GM23338 (cell line): ENCODE results near the gene NHEJ1. TPM values are rescaled to one million over a fixed set of nuclear protein-coding genes. Genes with fewer than 3 reads are reported as not detected.
A peak's percentile ranks its signal among the peaks of the same experiment; 100 is the strongest.

ENCODE experiments used
- ATAC-seq: fragments of 200-7000 bp; cut with Tn5 transposase; 3 replicates; pipeline ENCODE4 v1.9.1; 2020
- DNase-seq: peaks from one replicate; pipeline ENCODE4 v3.0.0-alpha.2; 2015; ENCODE audit warnings: low spot score
- H2AFZ ChIP-seq: fragments of 200-600 bp; sonication (generic); 2 replicates; pipeline ENCODE4 v1.8.0; 2016; ENCODE audit warnings: antibody characterized with exemption, mild to moderate bottlenecking, moderate library complexity
- H3F3A ChIP-seq: fragments of 200-600 bp; sonication (generic); replicated peaks from 2 replicates; pipeline ENCODE4 v1.8.0; 2017; ENCODE audit warnings: antibody characterized with exemption, mixed run types, low read depth
- H3K27ac ChIP-seq: fragments of 200-600 bp; sonication (generic); 2 replicates; pipeline ENCODE4 v1.6.1; 2016; ENCODE audit warnings: low read depth
- H3K27me3 ChIP-seq: fragments of 200-600 bp; sonication (generic); 2 replicates; pipeline ENCODE4 v1.8.0; 2016; ENCODE audit warnings: mild to moderate bottlenecking, mixed run types, moderate library complexity; ENCODE audit not compliant: insufficient read depth
- H3K36me3 ChIP-seq: fragments of 200-600 bp; sonication (generic); 2 replicates; pipeline ENCODE4 v1.8.0; 2016; ENCODE audit warnings: mild to moderate bottlenecking; ENCODE audit not compliant: insufficient read depth
- H3K4me1 ChIP-seq: fragments of 200-600 bp; sonication (generic); 2 replicates; pipeline ENCODE4 v1.8.0; 2016; ENCODE audit warnings: mild to moderate bottlenecking, moderate library complexity; ENCODE audit not compliant: insufficient read depth
- H3K4me2 ChIP-seq: fragments of 200-600 bp; sonication (generic); 2 replicates; pipeline ENCODE4 v1.7.1; 2017; ENCODE audit warnings: mixed run types
- H3K4me3 ChIP-seq: fragments of 200-600 bp; sonication (generic); 2 replicates; pipeline ENCODE4 v1.6.1; 2016; ENCODE audit warnings: mixed run types
- H3K79me2 ChIP-seq: fragments of 200-600 bp; sonication (generic); replicated peaks from 2 replicates; pipeline ENCODE4 v1.8.0; 2017; ENCODE audit warnings: mild to moderate bottlenecking; ENCODE audit not compliant: insufficient read depth
- H3K9me2 ChIP-seq: fragments of 200-600 bp; sonication (generic); 2 replicates; pipeline ENCODE4 v1.8.0; 2017; ENCODE audit not compliant: insufficient read depth
- H4K20me1 ChIP-seq: fragments of 200-600 bp; sonication (generic); replicated peaks from 2 replicates; pipeline ENCODE4 v1.8.0; 2017; ENCODE audit warnings: mild to moderate bottlenecking; ENCODE audit not compliant: insufficient read depth
- H3K27ac Mint-ChIP-seq: 2 replicates; pipeline ENCODE4 v1.8.0; 2020; ENCODE audit warnings: inconsistent platforms, mild to moderate bottlenecking, moderate library complexity, mixed read lengths
- H3K27me3 Mint-ChIP-seq: 3 replicates; pipeline ENCODE4 v1.8.0; 2022; ENCODE audit warnings: low read depth, mild to moderate bottlenecking, moderate library complexity, mixed read lengths, inconsistent platforms; ENCODE audit not compliant: insufficient read depth, poor library complexity
- H3K36me3 Mint-ChIP-seq: 3 replicates; pipeline ENCODE4 v1.8.0; 2021; ENCODE audit warnings: low read depth, mild to moderate bottlenecking, inconsistent platforms, moderate library complexity, mixed read lengths
- H3K4me1 Mint-ChIP-seq: 3 replicates; pipeline ENCODE4 v1.8.0; 2020; ENCODE audit warnings: mild to moderate bottlenecking, inconsistent platforms, mixed read lengths
- H3K4me3 Mint-ChIP-seq: 3 replicates; pipeline ENCODE4 v1.8.0; 2021; ENCODE audit warnings: moderate library complexity, mild to moderate bottlenecking, inconsistent platforms, mixed read lengths
- H3K9me3 Mint-ChIP-seq: 3 replicates; pipeline ENCODE4 v1.8.0; 2020; ENCODE audit warnings: moderate library complexity, mild to moderate bottlenecking, inconsistent platforms, mixed read lengths
- CREB1 ChIP-seq: fragments of 250-450 bp; sonication (Bioruptor Pico); IDR thresholded peaks from 2 replicates; pipeline ENCODE4 v1.5.0; 2020; ENCODE audit warnings: low read depth, mild to moderate bottlenecking, moderate library complexity
- ETS1 ChIP-seq: IDR thresholded peaks from 2 replicates; pipeline ENCODE4 v1.6.1; 2016; ENCODE audit warnings: antibody characterized with exemption
- EZH2 ChIP-seq: fragments of 200-600 bp; sonication (generic); IDR thresholded peaks from one replicate; pipeline ENCODE4 v1.8.0; 2017; ENCODE audit warnings: antibody characterized with exemption, mild to moderate bottlenecking, low read depth; ENCODE audit not compliant: unreplicated experiment
- EZH2phosphoT487 ChIP-seq: fragments of 200-600 bp; sonication (generic); IDR thresholded peaks from one replicate; pipeline ENCODE4 v1.8.1; 2018; ENCODE audit warnings: antibody characterized with exemption; ENCODE audit not compliant: unreplicated experiment
- JUNB ChIP-seq: IDR thresholded peaks from one replicate; pipeline ENCODE4 v1.6.1; 2016; ENCODE audit warnings: antibody characterized with exemption; ENCODE audit not compliant: unreplicated experiment
- NANOG ChIP-seq: IDR thresholded peaks from 2 replicates; pipeline ENCODE4 v1.6.1; 2016; ENCODE audit warnings: antibody characterized with exemption, borderline replicate concordance
- POLR2AphosphoS5 ChIP-seq: IDR thresholded peaks from 2 replicates; pipeline ENCODE4 v1.6.1; 2016; ENCODE audit warnings: antibody characterized with exemption, low read depth
- ZNF114 ChIP-seq: fragments of 250-450 bp; sonication (Bioruptor Pico); IDR thresholded peaks from 2 replicates; pipeline ENCODE4 v1.5.0; 2020; ENCODE audit warnings: mild to moderate bottlenecking, moderate library complexity
- ZNF331 ChIP-seq: fragments of 250-450 bp; sonication (Bioruptor Pico); IDR thresholded peaks from 2 replicates; pipeline ENCODE4 v1.5.0; 2020; ENCODE audit warnings: low read depth, mild to moderate bottlenecking, moderate library complexity
- ZNF462 ChIP-seq: fragments of 250-450 bp; sonication (Bioruptor Pico); IDR thresholded peaks from 2 replicates; pipeline ENCODE4 v1.5.0; 2020; ENCODE audit warnings: mild to moderate bottlenecking, moderate library complexity
- polyA plus RNA-seq: library from polyadenylated mRNA; unstranded; fragments of >200 nt; fragmentation: Nextera tagmentation; extraction: Ambion mirVana; gene quantifications from 2 replicates; pipeline ENCODE4 v1.2.1, GENCODE V29; 2016
- total RNA-seq: library from RNA; depleted of rRNA; stranded (reverse); fragments of >200 nt; shearing (Covaris generic); gene quantifications from 2 replicates; pipeline ENCODE4 v1.2.3, GENCODE V29; 2014

NHEJ1 gene
- total and polyA plus RNA-seq, 2 experiments from 2014 or later = 19.6 to 30.6 TPM

GRCh38 chr2:219087848-219088247 lies 72.8 kb downstream of the NHEJ1 start (continued):
- TF ChIP-seq ZNF462 (CRISPR knock-in tag) = no peak
- TF ChIP-seq ZNF114 (CRISPR knock-in tag) = no peak
- TF ChIP-seq ZNF331 (CRISPR knock-in tag) = no peak
- TF ChIP-seq NANOG = no peak
- TF ChIP-seq CREB1 (CRISPR knock-in tag) = no peak
- no peak for TF ChIP-seq JUNB
- TF ChIP-seq EZH2 = no peak

GRCh38 chr2:219087361-219087760 lies 73.3 kb downstream of the NHEJ1 start:
- peaks cover 19% of the 10 kb centered on the region for H3K4me1 Mint-ChIP-seq
- no peaks in the 10 kb centered on the region for H3K36me3 ChIP-seq
- no peak overlapping the region for H3K27ac ChIP-seq
- no peaks in the 10 kb centered on the region for H3K36me3 Mint-ChIP-seq
- peaks cover 4% of the 10 kb centered on the region for H3K27me3 Mint-ChIP-seq
- DNase-seq (no peak), ATAC-seq (peak; percentile 58)
- no peak overlapping the region for H3K4me3 Mint-ChIP-seq
- H3F3A ChIP-seq = no peaks in the 10 kb centered on the region
- peak overlapping the region; percentile 32; the same call in 1 of the 2 replicates for H3K4me2 ChIP-seq
- no peaks in the 10 kb centered on the region for H3K9me2 ChIP-seq
- peaks cover 10% of the 10 kb centered on the region for H3K4me1 ChIP-seq
- no peak overlapping the region for H3K27ac Mint-ChIP-seq
- H3K4me3 ChIP-seq = no peak overlapping the region
- H3K27me3 ChIP-seq = no peaks in the 10 kb centered on the region
- H2AFZ ChIP-seq = no peak overlapping the region
- H3K9me3 Mint-ChIP-seq = no peaks in the 10 kb centered on the region
- peaks cover 11% of the 10 kb centered on the region; the same call in 1 of the 2 replicates for H4K20me1 ChIP-seq
- H3K79me2 ChIP-seq = no peaks in the 10 kb centered on the region
- no peak for TF ChIP-seq POLR2AphosphoS5
- no peak for TF ChIP-seq ZNF462 (CRISPR knock-in tag)
- no peak for TF ChIP-seq NANOG
- no peak for TF ChIP-seq EZH2phosphoT487
- TF ChIP-seq EZH2 = no peak
- TF ChIP-seq ETS1 = no peak
